Measurements from ENCODE around the gene MT1G. TPM values are rescaled to one million over a fixed set of nuclear protein-coding genes. Genes with fewer than 3 reads are reported as not detected.

The MT1G gene
- total RNA-seq, 4 donors from 2014 or later = 410 to 930 (median 704) TPM

DNA sequence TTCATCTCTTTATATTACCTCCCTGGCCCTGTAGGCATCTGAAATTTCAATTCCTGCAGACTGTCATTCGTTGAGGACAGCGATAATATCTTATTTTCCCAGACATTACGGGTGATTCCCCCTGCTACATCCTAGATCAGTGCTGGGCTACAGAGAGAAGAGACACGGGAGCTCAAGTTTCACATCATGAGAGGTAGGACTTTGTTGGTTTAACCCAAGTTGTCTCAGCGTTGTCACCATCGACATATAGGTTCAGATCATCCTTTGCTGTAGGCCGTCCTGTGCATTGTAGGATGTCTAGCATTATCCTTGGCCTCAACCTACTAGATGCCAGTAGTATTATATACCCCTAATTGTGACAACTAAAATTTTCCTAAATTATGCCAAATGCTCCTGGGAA is 33.7 kb upstream of the MT1G start:
- WGBS, 2 donors = 79% methylated on average over 7 of the region's 7 CpGs
- intact Hi-C loops (cut with DNase I) = loop anchor here (5.0 kb wide), 1 partner anchor 124 kb away; no protein-coding TSS in a partner anchor
- Histone ChIP-seq H3K4me3 (replicated peaks in 1 of 3) (no peak overlapping the region), H3K36me3 (no peaks in the 10 kb centered on the region), H3K27ac (no peak overlapping the region), H3K9me3 (no peaks in the 10 kb centered on the region), H3K4me1 (no peaks in the 10 kb centered on the region), H3K27me3 (no peaks in the 10 kb centered on the region)
- TF ChIP-seq, protein P1, sequence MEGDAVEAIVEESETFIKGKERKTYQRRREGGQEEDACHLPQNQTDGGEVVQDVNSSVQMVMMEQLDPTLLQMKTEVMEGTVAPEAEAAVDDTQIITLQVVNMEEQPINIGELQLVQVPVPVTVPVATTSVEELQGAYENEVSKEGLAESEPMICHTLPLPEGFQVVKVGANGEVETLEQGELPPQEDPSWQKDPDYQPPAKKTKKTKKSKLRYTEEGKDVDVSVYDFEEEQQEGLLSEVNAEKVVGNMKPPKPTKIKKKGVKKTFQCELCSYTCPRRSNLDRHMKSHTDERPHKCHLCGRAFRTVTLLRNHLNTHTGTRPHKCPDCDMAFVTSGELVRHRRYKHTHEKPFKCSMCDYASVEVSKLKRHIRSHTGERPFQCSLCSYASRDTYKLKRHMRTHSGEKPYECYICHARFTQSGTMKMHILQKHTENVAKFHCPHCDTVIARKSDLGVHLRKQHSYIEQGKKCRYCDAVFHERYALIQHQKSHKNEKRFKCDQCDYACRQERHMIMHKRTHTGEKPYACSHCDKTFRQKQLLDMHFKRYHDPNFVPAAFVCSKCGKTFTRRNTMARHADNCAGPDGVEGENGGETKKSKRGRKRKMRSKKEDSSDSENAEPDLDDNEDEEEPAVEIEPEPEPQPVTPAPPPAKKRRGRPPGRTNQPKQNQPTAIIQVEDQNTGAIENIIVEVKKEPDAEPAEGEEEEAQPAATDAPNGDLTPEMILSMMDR (IDR thresholded peaks at IDR 0.05) = no peak
- TF ChIP-seq POLR2A (IDR thresholded peaks at IDR 0.05) = no peak
- no peak for DNase-seq

DNA sequence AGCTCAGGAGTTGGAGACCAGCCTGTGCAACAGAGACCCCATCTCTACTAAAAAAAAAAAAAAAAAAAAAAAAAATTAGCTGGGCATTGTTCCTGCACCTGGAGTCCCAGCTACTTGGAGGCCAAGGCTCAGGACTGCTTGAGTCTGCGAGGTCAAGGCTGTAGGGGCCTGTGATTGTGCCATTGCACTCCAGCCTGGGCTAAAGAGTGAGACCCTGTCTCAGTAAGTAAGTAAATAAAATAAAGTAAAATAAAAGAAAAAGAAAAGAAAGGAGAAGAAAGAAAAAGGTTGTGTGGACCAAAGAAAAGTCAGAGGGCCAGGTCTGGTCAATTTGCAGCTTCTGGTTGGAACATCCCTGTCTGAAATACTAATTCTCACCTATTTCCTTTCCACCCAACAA is 32.8 kb upstream of the MT1G start:
- intact Hi-C loops (cut with DNase I) = loop anchor here (5.0 kb wide), 1 partner anchor 123 kb away; no protein-coding TSS in a partner anchor
- H3K27me3 ChIP-seq = no peaks in the 10 kb centered on the region
- no peak for DNase-seq
- 92 to 100% methylated on average over 1 of the region's 1 CpG for WGBS, 2 donors
- H3K36me3 ChIP-seq = no peaks in the 10 kb centered on the region
- no peak for TF ChIP-seq POLR2A (IDR thresholded peaks at IDR 0.05)
- TF ChIP-seq, protein P1 (IDR thresholded peaks at IDR 0.05) = no peak
- H3K9me3 ChIP-seq = no peaks in the 10 kb centered on the region
- no peaks in the 10 kb centered on the region for H3K4me1 ChIP-seq
- no peak overlapping the region for H3K4me3 ChIP-seq (replicated peaks in 1 of 3)
- H3K27ac ChIP-seq = no peak overlapping the region

DNA sequence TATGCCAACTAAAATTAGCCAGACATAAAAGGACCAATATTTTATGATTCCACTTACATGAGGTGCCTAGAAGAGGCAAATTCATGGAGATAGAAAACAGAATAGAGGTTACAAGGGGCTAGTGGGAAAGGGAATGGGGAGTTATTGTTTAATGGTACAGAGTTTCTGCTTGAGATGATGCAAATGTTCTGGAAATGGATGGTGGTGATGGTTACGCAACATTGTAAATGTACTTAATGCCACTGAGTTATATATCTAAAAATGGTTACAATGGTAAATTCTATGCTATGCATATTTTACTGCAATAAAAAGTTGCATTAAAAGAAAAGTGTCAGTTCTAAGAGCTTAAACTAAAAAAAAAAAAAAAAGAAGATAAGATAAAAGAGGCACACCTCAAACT is 32.3 kb upstream of the MT1G start:
- no peak overlapping the region for H3K4me3 ChIP-seq (replicated peaks in 1 of 3)
- intact Hi-C loops (cut with DNase I) = loop anchor here (5.0 kb wide), 1 partner anchor 123 kb away; no protein-coding TSS in a partner anchor
- 46 to 58% methylated on average over 1 of the region's 1 CpG for WGBS, 2 donors

DNA sequence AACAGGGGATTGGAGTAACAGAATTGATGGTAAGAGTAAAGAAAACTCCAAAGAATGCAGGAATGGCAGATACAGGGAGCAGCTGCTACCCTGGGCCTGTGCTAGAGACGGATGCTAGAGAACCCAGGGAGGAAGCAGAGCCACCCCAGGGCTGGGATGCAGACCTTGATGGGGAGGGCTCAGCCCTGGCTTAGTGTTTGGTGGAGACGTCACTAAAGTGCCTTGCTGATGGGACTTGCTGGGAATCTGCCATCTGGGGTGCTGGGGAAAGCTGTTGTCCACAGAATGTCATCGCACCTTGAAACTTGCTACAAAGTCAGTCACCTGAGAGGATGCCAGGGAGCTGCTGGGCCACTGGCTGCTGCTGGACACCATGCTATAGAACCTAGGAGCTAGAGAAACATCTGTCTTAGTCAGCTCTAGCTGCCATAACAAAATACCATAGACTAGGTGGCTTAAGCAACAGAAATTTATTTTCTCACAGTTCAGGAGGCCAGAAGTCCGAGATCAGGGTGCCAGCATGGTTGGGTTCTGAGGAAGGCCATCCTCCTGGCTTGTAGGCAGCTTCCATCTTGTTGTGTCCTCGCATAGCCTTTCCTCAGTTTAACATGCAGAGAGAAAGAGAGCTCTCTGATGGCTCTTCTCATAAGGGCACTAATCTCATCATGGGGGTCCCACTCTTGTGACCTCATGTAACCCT is 29.7 kb upstream of the MT1G start:
- Histone ChIP-seq H3K27ac (no peak overlapping the region), H3K9me3 (no peaks in the 10 kb centered on the region), H3K36me3 (no peaks in the 10 kb centered on the region), H3K27me3 (no peaks in the 10 kb centered on the region), H3K4me1 (no peaks in the 10 kb centered on the region), H3K4me3 (replicated peaks in 1 of 3) (no peak overlapping the region)
- WGBS, 2 donors = 94 to 97% methylated on average over 5 of the region's 5 CpGs
- TF ChIP-seq, protein P1 (IDR thresholded peaks at IDR 0.05) = no peak
- TF ChIP-seq POLR2A (IDR thresholded peaks at IDR 0.05) = no peak
- no peak for DNase-seq
- intact Hi-C loops (cut with DNase I) = loop anchor here (5.0 kb wide), 1 partner anchor 180 kb away; no protein-coding TSS in a partner anchor

More for the DNA sequence above, 32.3 kb upstream of the MT1G start:
- Histone ChIP-seq H3K27ac (no peak overlapping the region), H3K36me3 (no peaks in the 10 kb centered on the region), H3K9me3 (no peaks in the 10 kb centered on the region), H3K27me3 (no peaks in the 10 kb centered on the region), H3K4me1 (no peaks in the 10 kb centered on the region)
- DNase-seq = no peak
- TF ChIP-seq, protein P1 (IDR thresholded peaks at IDR 0.05) = no peak
- no peak for TF ChIP-seq POLR2A (IDR thresholded peaks at IDR 0.05)

DNA sequence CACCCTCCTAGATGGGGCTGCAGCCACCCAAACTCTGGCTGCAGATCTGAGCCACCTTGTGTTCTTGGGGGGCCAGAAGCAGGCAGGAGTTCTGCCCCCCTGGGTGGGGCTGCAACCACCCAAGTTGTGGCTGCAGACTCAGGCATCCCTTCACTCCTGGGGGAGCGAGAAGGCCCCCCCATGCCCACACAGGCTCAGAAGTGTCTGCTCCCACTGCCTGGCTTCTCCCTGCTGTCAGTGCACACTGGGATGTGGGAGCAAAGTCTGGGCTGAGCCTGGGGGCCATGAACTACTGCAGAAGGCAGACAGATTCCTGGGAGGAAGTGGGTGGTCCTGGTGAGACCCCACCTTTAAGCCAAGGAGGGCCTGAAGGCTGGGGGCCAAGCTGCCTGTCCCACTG is 27.4 kb upstream of the MT1G start:
- no peaks in the 10 kb centered on the region for H3K36me3 ChIP-seq
- TF ChIP-seq POLR2A (IDR thresholded peaks at IDR 0.05) = no peak
- TF ChIP-seq, protein P1 (IDR thresholded peaks at IDR 0.05) = no peak
- intact Hi-C loops (cut with DNase I) = loop anchor here (5.0 kb wide), 1 partner anchor 178 kb away; no protein-coding TSS in a partner anchor

More for the DNA sequence above, 27.4 kb upstream of the MT1G start:
- Histone ChIP-seq H3K4me1 (peaks cover 4 to 14% of the 10 kb centered on the region in 2 donors), H3K27ac (no peak overlapping the region), H3K27me3 (no peaks in the 10 kb centered on the region), H3K9me3 (no peaks in the 10 kb centered on the region), H3K4me3 (replicated peaks in 1 of 3) (no peak overlapping the region)
- DNase-seq = no peak
- WGBS, 2 donors = 60 to 71% methylated on average over 1 of the region's 1 CpG

Data from thyroid gland (tissue), 4 donors.